ENCODE measurements around the gene ZNF141. TPM values are rescaled to one million over a fixed set of nuclear protein-coding genes. Genes with fewer than 3 reads are reported as not detected.
A peak's percentile ranks its signal among the peaks of the same experiment; 100 is the strongest.
"Not testable (repeated sequence)": the region's sequence is repeated elsewhere in the genome, so short reads cannot be mapped to it uniquely, and the experiment has no call there.

ZNF141 gene
- total RNA-seq, 1 donor: 11.0 TPM

DNA sequence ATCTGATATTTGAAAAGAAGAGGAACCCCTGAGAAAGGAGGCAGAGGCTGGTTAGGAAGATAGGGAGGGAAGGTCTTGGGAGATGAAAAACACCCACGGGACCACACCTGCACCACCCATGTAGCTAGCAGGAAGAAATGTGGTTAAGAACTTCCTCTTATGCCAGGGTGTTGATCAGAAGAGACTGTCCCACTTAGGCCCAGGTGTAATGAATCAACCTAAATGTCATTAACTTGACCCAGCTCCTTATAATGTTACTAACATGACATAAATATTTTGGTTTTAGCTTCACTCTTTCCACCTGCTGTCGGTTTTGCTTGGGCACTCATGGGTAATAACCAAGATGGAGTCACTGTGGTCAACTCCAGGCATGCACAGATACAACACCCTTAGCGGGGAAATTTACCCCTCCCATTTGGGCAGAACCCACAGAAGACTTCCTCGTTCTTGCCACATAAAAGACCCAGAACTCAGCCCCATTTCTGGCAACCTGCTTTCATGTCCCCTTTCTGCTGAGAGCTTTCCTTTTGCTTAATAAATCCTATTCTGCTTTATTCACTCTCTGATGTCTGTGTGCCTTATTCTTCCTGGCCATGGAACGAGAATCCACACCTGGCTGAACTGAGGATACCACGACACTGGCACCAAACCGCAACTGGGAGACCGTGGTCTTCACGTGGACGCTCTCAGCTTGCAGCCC, 46.8 kb downstream of the ZNF141 start:
- DNase-seq (ENCODE audit: low read depth in 2 of 3, low spot score in 2 of 3): peak in 1 of 3 donors; percentile 23

GRCh38 chr4:385934-386707, 48.5 kb downstream of the ZNF141 start:
- no peak for DNase-seq (ENCODE audit: low read depth in 2 of 3, low spot score in 2 of 3)

- DNase-seq (ENCODE audit: low read depth in 2 of 3, low spot score in 2 of 3): no peak
Measured at GRCh38 chr4:386708-387105, 49.1 kb downstream of the ZNF141 start.

DNA sequence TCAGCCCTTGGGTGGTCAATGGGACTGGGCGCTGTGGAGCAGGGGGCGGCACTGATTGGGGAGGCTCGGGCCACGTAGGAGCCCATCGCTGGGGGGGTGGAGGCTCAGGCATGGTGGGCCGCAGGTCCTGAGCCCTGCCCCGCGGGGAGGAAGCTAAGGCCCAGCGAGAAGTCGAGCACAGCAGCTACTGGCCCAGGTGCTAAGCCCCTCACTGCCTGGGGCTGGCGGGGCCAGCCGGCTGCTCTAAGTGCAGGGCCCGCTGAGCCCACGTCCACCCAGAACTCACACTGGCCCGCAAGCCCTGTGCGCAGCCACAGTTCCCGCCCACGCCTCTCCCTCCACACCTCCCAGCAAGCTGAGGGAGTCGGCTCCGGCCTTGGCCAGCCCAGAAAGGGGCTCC, 66.4 kb downstream of the ZNF141 start:
- no peak for DNase-seq (ENCODE audit: low read depth in 2 of 3, low spot score in 2 of 3)

- not testable (repeated sequence) for DNase-seq (ENCODE audit: low read depth in 2 of 3, low spot score in 2 of 3)
Measured at GRCh38 chr4:408321-408720, 70.7 kb downstream of the ZNF141 start.

- DNase-seq (ENCODE audit: low read depth in 2 of 3, low spot score in 2 of 3): no peak
Measured at GRCh38 chr4:422587-422986, 85.0 kb downstream of the ZNF141 start.

Small RNAs within 50 kb of the gene (small RNA-seq; reads per million reads assigned to genes)
- not detected for gene AC079140.2
- gene MIR571: not detected
- not detected for gene ZNF519P4

Other genes starting within 250 kb of the ZNF141 start
- 7.3 TPM for gene ZNF718, start 213.3 kb upstream of the ZNF141 start, total RNA-seq
- not detected for gene ZNF732, start 32.3 kb upstream of the ZNF141 start, total RNA-seq
- 14.8 TPM for gene ZNF721, start 161.3 kb downstream of the ZNF141 start, total RNA-seq
- 37.7 TPM for gene PIGG, start 161.4 kb downstream of the ZNF141 start, total RNA-seq
- not detected for gene TMEM271, start 238.5 kb downstream of the ZNF141 start, total RNA-seq